ENCODE measurements around the gene RAD51B. TPM values are rescaled to one million over a fixed set of nuclear protein-coding genes. Genes with fewer than 3 reads are reported as not detected.
A peak's percentile ranks its signal among the peaks of the same experiment; 100 is the strongest.

The RAD51B gene
- total RNA-seq, 1 experiment from 2014 or later: 16.7 TPM

DNA sequence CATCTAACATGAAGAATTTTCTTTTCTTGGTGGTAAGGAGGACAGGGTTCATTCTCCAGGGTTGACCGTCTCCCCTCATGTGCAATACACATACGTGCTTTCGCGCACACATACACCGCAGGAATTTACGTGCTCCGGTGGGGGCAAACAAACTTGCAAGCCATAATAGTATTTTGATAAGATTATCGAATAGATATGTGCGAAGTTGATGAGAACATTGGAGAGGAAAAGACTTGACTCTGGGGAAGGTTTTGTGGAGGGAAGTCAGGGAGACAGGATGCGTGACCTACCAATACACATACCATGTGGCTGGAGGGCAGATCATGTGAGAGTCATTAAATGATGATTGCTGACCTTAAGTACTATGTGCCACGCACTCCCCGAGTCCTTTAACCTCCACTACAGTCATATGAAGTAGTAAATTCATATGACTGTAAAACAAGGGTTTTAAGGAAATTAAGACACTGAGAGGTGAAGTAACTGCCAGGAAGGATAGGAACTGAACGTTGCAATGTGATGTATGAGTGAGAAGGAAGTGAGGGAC is 921 bp downstream of the RAD51B start:
- H3K4ac ChIP-seq (ENCODE audit: low read depth, low read length): no peak overlapping the region
- H2BK15ac ChIP-seq (ENCODE audit: low read depth, low read length): no peak overlapping the region
- no peaks in the 10 kb centered on the region for H3K27me3 ChIP-seq (ENCODE audit: insufficient read depth, low read length)
- H2AFZ ChIP-seq (ENCODE audit: low read length): no peak overlapping the region
- H3K27ac ChIP-seq (ENCODE audit: insufficient read length, low read depth, low read length): no peak overlapping the region
- no peak overlapping the region for H4K5ac ChIP-seq (ENCODE audit: insufficient read length, low read depth, low read length)
- peak overlapping the region; percentile 78 for H3K4me2 ChIP-seq (ENCODE audit: insufficient read depth, insufficient read length, low read length)
- H2BK5ac ChIP-seq (ENCODE audit: insufficient read length, low read length): no peak overlapping the region
- no peaks in the 10 kb centered on the region for H3K79me1 ChIP-seq (ENCODE audit: insufficient read depth, low read depth, low read length, poor library complexity, severe bottlenecking)
- no CpG with 5 or more reads among the region's 13 CpGs for WGBS (ENCODE audit: extremely low coverage, insufficient read length, low lambda C conversion rate)
- H3K18ac ChIP-seq (ENCODE audit: insufficient read length, low read depth, low read length): no peak overlapping the region
- H2AK5ac ChIP-seq (ENCODE audit: insufficient read length, low read length): no peak overlapping the region
- peak overlapping the region; percentile 97 for H3K9ac ChIP-seq (ENCODE audit: extremely low read depth, insufficient read length, low read length)
- DNase-seq: peak; percentile 29
- H3K4me1 ChIP-seq (ENCODE audit: insufficient read depth, low read length): 0 out of 2 replicates have a peak, but pooled peaks cover under 1% of the 10 kb centered on the region
- H4K20me1 ChIP-seq (ENCODE audit: control insufficient read depth, insufficient read depth, insufficient read length): no peaks in the 10 kb centered on the region
- Mint-ChIP-seq H3K36me3 (ENCODE audit: insufficient read depth in 1 of 3, low read depth in 3 of 3) (no peaks in the 10 kb centered on the region; a peak in 1 of 7 replicates), H3K4me1 (peaks cover 18 to 25% of the 10 kb centered on the region in 2 experiments), H3K9me3 (no peaks in the 10 kb centered on the region), H3K27ac (peak overlapping the region in 1 of 3 experiments; percentile 100; a peak in 2 of 7 replicates), H3K27me3 (ENCODE audit: low read depth) (no peaks in the 10 kb centered on the region), H3K4me3 (peak overlapping the region; percentile 99)
- no peak overlapping the region for H4K91ac ChIP-seq (ENCODE audit: insufficient read length, low read depth, low read length)
- no peak overlapping the region for H3K14ac ChIP-seq (ENCODE audit: insufficient read depth, low read length)
- H2BK12ac ChIP-seq (ENCODE audit: insufficient read length, low read depth, low read length): no peak overlapping the region
- peaks cover 9% of the 10 kb centered on the region for H3K23me2 ChIP-seq (ENCODE audit: insufficient read length, low read depth, low read length, poor library complexity, severe bottlenecking)
- H3K9me3 ChIP-seq (ENCODE audit: control insufficient read depth, low read depth, low read length): no peaks in the 10 kb centered on the region
- no peak overlapping the region for H3T11ph ChIP-seq (ENCODE audit: low read length)
- H3K23ac ChIP-seq (ENCODE audit: insufficient read length, low read depth, low read length): no peak overlapping the region
- H4K8ac ChIP-seq (replicated peaks; ENCODE audit: insufficient read length, low read depth, low read length): no peak overlapping the region
- TF ChIP-seq, protein P1, sequence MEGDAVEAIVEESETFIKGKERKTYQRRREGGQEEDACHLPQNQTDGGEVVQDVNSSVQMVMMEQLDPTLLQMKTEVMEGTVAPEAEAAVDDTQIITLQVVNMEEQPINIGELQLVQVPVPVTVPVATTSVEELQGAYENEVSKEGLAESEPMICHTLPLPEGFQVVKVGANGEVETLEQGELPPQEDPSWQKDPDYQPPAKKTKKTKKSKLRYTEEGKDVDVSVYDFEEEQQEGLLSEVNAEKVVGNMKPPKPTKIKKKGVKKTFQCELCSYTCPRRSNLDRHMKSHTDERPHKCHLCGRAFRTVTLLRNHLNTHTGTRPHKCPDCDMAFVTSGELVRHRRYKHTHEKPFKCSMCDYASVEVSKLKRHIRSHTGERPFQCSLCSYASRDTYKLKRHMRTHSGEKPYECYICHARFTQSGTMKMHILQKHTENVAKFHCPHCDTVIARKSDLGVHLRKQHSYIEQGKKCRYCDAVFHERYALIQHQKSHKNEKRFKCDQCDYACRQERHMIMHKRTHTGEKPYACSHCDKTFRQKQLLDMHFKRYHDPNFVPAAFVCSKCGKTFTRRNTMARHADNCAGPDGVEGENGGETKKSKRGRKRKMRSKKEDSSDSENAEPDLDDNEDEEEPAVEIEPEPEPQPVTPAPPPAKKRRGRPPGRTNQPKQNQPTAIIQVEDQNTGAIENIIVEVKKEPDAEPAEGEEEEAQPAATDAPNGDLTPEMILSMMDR (conservative IDR thresholded peaks at IDR 0.05): no peak
- no peak overlapping the region for H3K56ac ChIP-seq (ENCODE audit: insufficient read length, low read depth, low read length)
- H2BK120ac ChIP-seq (ENCODE audit: low read depth, low read length, poor library complexity, severe bottlenecking): no peak overlapping the region
- no peaks in the 10 kb centered on the region; the same call in 1 of the 2 replicates for H3K79me2 ChIP-seq (ENCODE audit: insufficient read depth, low read length)
- H2BK20ac ChIP-seq (ENCODE audit: low read depth, low read length, poor library complexity, severe bottlenecking): no peak overlapping the region
